HCT116 (cell line): ENCODE results near the gene APC2. TPM values are rescaled to one million over a fixed set of nuclear protein-coding genes. Genes with fewer than 3 reads are reported as not detected.

Experiments
- ATAC-seq: fragments of 200-7000 bp; cut with Tn5 transposase; 2 replicates; pipeline ENCODE4 v1.9.1; 2020; ENCODE audit warnings: mild to moderate bottlenecking, moderate library complexity
- BruUV-seq: library from RNA; stranded (reverse); fragments of 400-500 nt; replicated peaks from 2 replicates; lab custom pipeline; 2021; lab: Mats Ljungman, UMichigan
- CTCF ChIA-PET: fragments of 300-600 bp; sonication (Branson Sonifier 250); formaldehyde crosslinking; loops from one replicate; lab custom pipeline; 2021; ENCODE audit warnings: antibody characterized with exemption; lab: Charles Lee
- POLR2A ChIA-PET: fragments of 300-600, 350-600 bp; sonication (Branson Sonifier 250); formaldehyde crosslinking; loops from one replicate; lab custom pipeline; 2021; ENCODE audit warnings: antibody characterized with exemption; lab: Charles Lee
- RAD21 ChIA-PET, 2 experiments: fragments of 300-600 bp; sonication (Branson Sonifier 250); formaldehyde crosslinking; loops; one replicate each; lab custom pipeline; 2023; ENCODE audit warnings: low total read pairs in 2 of 2; ENCODE audit not compliant: uncharacterized antibody in 2 of 2, unreplicated experiment in 2 of 2, low non-redundant PET in 1 of 2; lab: Charles Lee
- DNase-seq: peaks from one replicate; pipeline ENCODE4 v3.0.0-alpha.2; 2010; ENCODE audit warnings: low read depth, low spot score
- H2AFZ ChIP-seq: fragments of 200-600 bp; shearing (Covaris generic), sonication (generic); 2 replicates; pipeline ENCODE4 v1.6.1; 2017; ENCODE audit warnings: low read depth, mixed run types, mixed read lengths, antibody characterized with exemption, low read length; ENCODE audit not compliant: poor library complexity, severe bottlenecking
- H3K27ac ChIP-seq: 2 replicates; pipeline ENCODE4 v1.5.1; 2012; ENCODE audit warnings: low read depth, low read length
- H3K27me3 ChIP-seq: fragments of 200-600 bp; sonication (generic); 2 replicates; pipeline ENCODE4 v1.6.1; 2016; ENCODE audit warnings: mixed run types, low read length, mixed read lengths; ENCODE audit not compliant: insufficient read depth
- H3K36me3 ChIP-seq, 2 experiments: fragments of 200-500 bp in 1 of 2; fragments of 200-600 bp in 1 of 2; sonication (Bioruptor generic) in 1 of 2; sonication (generic) in 1 of 2; 2 replicates each; pipeline versions ENCODE4 v1.5.1 to v1.6.1; 2014 to 2016; ENCODE audit warnings: low read length in 2 of 2, inconsistent platforms in 1 of 2, mixed read lengths in 1 of 2, mixed run types in 1 of 2; ENCODE audit not compliant: insufficient read depth in 2 of 2, control insufficient read depth in 1 of 2
- H3K4me1 ChIP-seq, 2 experiments: fragments of 200-600 bp in 1 of 2; sonication (generic) in 1 of 2; 2 replicates each; pipeline versions ENCODE4 v1.5.1 to v1.6.1; 2012 to 2017; ENCODE audit warnings: low read length in 2 of 2, inconsistent platforms in 1 of 2, mild to moderate bottlenecking in 1 of 2, mixed read lengths in 1 of 2, mixed run types in 1 of 2, moderate library complexity in 1 of 2; ENCODE audit not compliant: insufficient read depth in 2 of 2, control insufficient read depth in 1 of 2
- H3K4me2 ChIP-seq: fragments of 200-600 bp; sonication (generic); 2 replicates; pipeline ENCODE4 v1.6.1; 2017; ENCODE audit warnings: mixed run types, low read length, mixed read lengths
- H3K4me3 ChIP-seq, 2 experiments: fragments of 200-600 bp in 1 of 2; sonication (generic) in 1 of 2; replicated peaks in 1 of 2; 2 replicates each; pipeline ENCODE4 v1.5.1; 2011 to 2016; ENCODE audit warnings: low read length in 2 of 2, control low read depth in 1 of 2, low read depth in 1 of 2, mild to moderate bottlenecking in 1 of 2, mixed read lengths in 1 of 2, mixed run types in 1 of 2
- H3K79me2 ChIP-seq: fragments of 200-600 bp; sonication (generic); 2 replicates; pipeline ENCODE4 v1.6.1; 2017; ENCODE audit warnings: mild to moderate bottlenecking, mixed run types, low read length, moderate library complexity, mixed read lengths; ENCODE audit not compliant: insufficient read depth
- H3K9ac ChIP-seq: fragments of 200-600 bp; sonication (generic); 2 replicates; pipeline ENCODE4 v1.6.1; 2016; ENCODE audit warnings: low read length, mixed read lengths
- H3K9me2 ChIP-seq: fragments of 200-600 bp; sonication (generic), shearing (Covaris generic); 2 replicates; pipeline ENCODE4 v1.6.1; 2017; ENCODE audit warnings: mixed run types, mild to moderate bottlenecking, moderate library complexity; ENCODE audit not compliant: insufficient read depth
- H3K9me3 ChIP-seq, 2 experiments: fragments of 200-500 bp in 1 of 2; fragments of 200-600 bp in 1 of 2; sonication (Bioruptor generic) in 1 of 2; sonication (generic) in 1 of 2; 2 replicates each; pipeline ENCODE4 v1.6.1; 2014 to 2017; ENCODE audit warnings: low read length in 2 of 2, mixed read lengths in 2 of 2, inconsistent platforms in 1 of 2, low read depth in 1 of 2, mild to moderate bottlenecking in 1 of 2, mixed run types in 1 of 2, moderate library complexity in 1 of 2; ENCODE audit not compliant: control insufficient read depth in 1 of 2, insufficient read depth in 1 of 2
- H4K20me1 ChIP-seq: fragments of 200-600 bp; sonication (generic), shearing (Covaris generic); 2 replicates; pipeline ENCODE4 v1.6.1; 2017; ENCODE audit warnings: mixed run types, mild to moderate bottlenecking, moderate library complexity; ENCODE audit not compliant: insufficient read depth
- CEBPB ChIP-seq: IDR thresholded peaks from 2 replicates; pipeline ENCODE4 v1.6.1; 2012; ENCODE audit warnings: low read depth
- EGR1 ChIP-seq: IDR thresholded peaks from 2 replicates; pipeline ENCODE4 v1.6.1; 2012; ENCODE audit warnings: low read depth
- ELF1 ChIP-seq: IDR thresholded peaks from 2 replicates; pipeline ENCODE4 v1.6.1; 2012; ENCODE audit warnings: low read depth, borderline replicate concordance
- EZH2phosphoT487 ChIP-seq: fragments of 200-600 bp; IDR thresholded peaks from 2 replicates; pipeline ENCODE4 v1.6.1; 2018; ENCODE audit warnings: antibody characterized with exemption, borderline replicate concordance
- FOSL1 ChIP-seq: IDR thresholded peaks from 2 replicates; pipeline ENCODE4 v1.6.1; 2012; ENCODE audit warnings: low read depth
- POLR2AphosphoS5 ChIP-seq: IDR thresholded peaks from 2 replicates; pipeline ENCODE4 v1.6.1; 2011; ENCODE audit warnings: mild to moderate bottlenecking, low read depth, low read length, moderate library complexity
- RAD21 ChIP-seq: IDR thresholded peaks from 2 replicates; pipeline ENCODE4 v1.6.1; 2012; ENCODE audit warnings: low read depth, mild to moderate bottlenecking
- SIN3A ChIP-seq: IDR thresholded peaks from 2 replicates; pipeline ENCODE4 v1.6.1; 2012; ENCODE audit warnings: low read depth
- SP1 ChIP-seq: IDR thresholded peaks from 2 replicates; pipeline ENCODE4 v1.6.1; 2012; ENCODE audit warnings: low read depth
- YY1 ChIP-seq: IDR thresholded peaks from 2 replicates; pipeline ENCODE4 v1.6.1; 2011; ENCODE audit warnings: low read length, low read depth, moderate library complexity, mild to moderate bottlenecking; ENCODE audit not compliant: insufficient replicate concordance; ENCODE audit errors: extremely low read depth
- intact Hi-C: fragments of 100-400 bp; cut with micrococcal nuclease; formaldehyde crosslinking; loops from 2 replicates; pipeline ENCODE4 v1.10.0; 2022
- total RNA-seq: library from RNA; stranded (reverse); gene quantifications from one replicate; pipeline ENCODE4 v1.2.1, GENCODE V29; 2021; ENCODE audit not compliant: unreplicated experiment
- TF ChIP-seq, protein P1 (sequence below): IDR thresholded peaks from 2 replicates; pipeline ENCODE4 v1.6.1; 2012; ENCODE audit warnings: low read depth
- TF ChIP-seq, protein P2 (sequence below), 3 experiments: fragments of 200-600 bp in 1 of 3; sonication (generic) in 1 of 3; IDR thresholded peaks in 2 of 3; conservative IDR thresholded peaks in 1 of 3; 2 replicates each; pipeline ENCODE4 v1.5.1; 2012 to 2017; ENCODE audit warnings: low read depth in 2 of 3, low read length in 2 of 3, antibody characterized with exemption in 1 of 3, borderline replicate concordance in 1 of 3, control low read depth in 1 of 3, mild to moderate bottlenecking in 1 of 3, mixed read lengths in 1 of 3, mixed run types in 1 of 3, moderate library complexity in 1 of 3; ENCODE audit not compliant: insufficient read depth in 1 of 3
- TF ChIP-seq, protein P3 (sequence below): IDR thresholded peaks from 2 replicates; pipeline ENCODE4 v1.6.1; 2011; ENCODE audit warnings: mild to moderate bottlenecking, low read length, moderate library complexity; ENCODE audit not compliant: insufficient replicate concordance; ENCODE audit errors: extremely low read depth

Gene APC2
- total RNA-seq, 1 experiment from 2014 or later = 1.6 TPM

DNA sequence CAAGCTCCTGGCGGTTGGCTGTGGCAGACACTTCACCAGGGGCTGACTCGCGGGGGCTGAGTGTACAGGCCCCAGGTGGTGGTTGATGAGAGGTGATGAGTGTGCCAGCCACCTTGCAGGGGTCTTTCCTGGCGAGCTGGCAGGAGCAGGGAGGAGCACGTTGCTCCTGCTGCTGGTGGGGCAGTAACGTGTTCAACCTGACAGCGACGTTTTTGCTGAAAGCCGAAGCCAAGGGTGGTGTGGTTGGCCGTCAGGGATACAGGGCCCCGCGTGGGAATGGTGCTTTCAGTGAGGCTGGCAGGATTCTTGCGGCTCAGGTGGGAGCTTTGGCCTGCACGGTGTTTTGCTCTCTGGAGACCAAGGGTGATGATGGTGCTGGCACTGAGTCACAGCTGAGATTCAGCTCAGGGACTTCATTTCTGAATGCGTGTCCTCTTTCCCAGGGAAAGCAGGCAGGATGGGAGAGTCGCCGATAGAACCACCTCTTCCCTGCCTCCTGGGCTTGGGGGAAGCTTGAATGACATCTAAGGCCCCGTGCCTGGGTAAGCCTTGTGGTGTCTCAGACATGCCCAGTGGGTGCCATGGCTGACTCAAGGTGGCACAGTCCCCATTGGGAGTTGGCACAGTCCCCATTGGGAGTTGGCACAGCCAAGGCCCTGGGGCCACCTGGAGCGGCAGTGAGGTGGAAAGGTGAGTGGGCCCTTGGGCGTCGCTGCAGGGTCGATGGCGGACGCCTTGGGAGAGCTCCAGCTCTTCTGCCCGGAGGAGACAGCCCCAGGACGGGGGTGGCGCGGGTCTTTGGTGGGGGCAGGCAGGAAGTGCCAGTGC, 33.7 kb upstream of the APC2 start:
- Histone ChIP-seq H4K20me1 (peaks cover 32% of the 10 kb centered on the region; the same call in 1 of the 2 replicates), H3K4me2 (peak overlapping the region; percentile 48), H3K4me3 (no peak overlapping the region), H3K9ac (peak overlapping the region; percentile 52; the same call in 1 of the 2 replicates), H2AFZ (no peak overlapping the region), H3K36me3 (peaks cover 27 to 76% of the 10 kb centered on the region in 2 experiments), H3K4me1 (peaks cover 19 to 44% of the 10 kb centered on the region in 2 experiments; a peak in 3 of 4 replicates), H3K9me2 (no peaks in the 10 kb centered on the region)
- ATAC-seq = no peak
- RAD21 ChIA-PET = no interaction called here
- intact Hi-C loops = no loop called here
- no TSS peak for BruUV-seq
- TF ChIP-seq, protein P1, sequence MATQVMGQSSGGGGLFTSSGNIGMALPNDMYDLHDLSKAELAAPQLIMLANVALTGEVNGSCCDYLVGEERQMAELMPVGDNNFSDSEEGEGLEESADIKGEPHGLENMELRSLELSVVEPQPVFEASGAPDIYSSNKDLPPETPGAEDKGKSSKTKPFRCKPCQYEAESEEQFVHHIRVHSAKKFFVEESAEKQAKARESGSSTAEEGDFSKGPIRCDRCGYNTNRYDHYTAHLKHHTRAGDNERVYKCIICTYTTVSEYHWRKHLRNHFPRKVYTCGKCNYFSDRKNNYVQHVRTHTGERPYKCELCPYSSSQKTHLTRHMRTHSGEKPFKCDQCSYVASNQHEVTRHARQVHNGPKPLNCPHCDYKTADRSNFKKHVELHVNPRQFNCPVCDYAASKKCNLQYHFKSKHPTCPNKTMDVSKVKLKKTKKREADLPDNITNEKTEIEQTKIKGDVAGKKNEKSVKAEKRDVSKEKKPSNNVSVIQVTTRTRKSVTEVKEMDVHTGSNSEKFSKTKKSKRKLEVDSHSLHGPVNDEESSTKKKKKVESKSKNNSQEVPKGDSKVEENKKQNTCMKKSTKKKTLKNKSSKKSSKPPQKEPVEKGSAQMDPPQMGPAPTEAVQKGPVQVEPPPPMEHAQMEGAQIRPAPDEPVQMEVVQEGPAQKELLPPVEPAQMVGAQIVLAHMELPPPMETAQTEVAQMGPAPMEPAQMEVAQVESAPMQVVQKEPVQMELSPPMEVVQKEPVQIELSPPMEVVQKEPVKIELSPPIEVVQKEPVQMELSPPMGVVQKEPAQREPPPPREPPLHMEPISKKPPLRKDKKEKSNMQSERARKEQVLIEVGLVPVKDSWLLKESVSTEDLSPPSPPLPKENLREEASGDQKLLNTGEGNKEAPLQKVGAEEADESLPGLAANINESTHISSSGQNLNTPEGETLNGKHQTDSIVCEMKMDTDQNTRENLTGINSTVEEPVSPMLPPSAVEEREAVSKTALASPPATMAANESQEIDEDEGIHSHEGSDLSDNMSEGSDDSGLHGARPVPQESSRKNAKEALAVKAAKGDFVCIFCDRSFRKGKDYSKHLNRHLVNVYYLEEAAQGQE = no peak
- TF ChIP-seq, protein P2, sequence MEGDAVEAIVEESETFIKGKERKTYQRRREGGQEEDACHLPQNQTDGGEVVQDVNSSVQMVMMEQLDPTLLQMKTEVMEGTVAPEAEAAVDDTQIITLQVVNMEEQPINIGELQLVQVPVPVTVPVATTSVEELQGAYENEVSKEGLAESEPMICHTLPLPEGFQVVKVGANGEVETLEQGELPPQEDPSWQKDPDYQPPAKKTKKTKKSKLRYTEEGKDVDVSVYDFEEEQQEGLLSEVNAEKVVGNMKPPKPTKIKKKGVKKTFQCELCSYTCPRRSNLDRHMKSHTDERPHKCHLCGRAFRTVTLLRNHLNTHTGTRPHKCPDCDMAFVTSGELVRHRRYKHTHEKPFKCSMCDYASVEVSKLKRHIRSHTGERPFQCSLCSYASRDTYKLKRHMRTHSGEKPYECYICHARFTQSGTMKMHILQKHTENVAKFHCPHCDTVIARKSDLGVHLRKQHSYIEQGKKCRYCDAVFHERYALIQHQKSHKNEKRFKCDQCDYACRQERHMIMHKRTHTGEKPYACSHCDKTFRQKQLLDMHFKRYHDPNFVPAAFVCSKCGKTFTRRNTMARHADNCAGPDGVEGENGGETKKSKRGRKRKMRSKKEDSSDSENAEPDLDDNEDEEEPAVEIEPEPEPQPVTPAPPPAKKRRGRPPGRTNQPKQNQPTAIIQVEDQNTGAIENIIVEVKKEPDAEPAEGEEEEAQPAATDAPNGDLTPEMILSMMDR (IDR thresholded peaks at IDR 0.05 in 2 of 3, conservative IDR thresholded peaks at IDR 0.05 in 1 of 3; ENCODE audit: borderline replicate concordance in 1 of 3, insufficient read depth in 1 of 3, low read depth in 2 of 3, low read length in 2 of 3) = no peak
- TF ChIP-seq ELF1 = no peak
- TF ChIP-seq RAD21 = no peak
- TF ChIP-seq SIN3A = no peak
- no peak for TF ChIP-seq YY1
- TF ChIP-seq SP1 = no peak
- no peak for TF ChIP-seq FOSL1
- no peak for TF ChIP-seq POLR2AphosphoS5
- TF ChIP-seq, protein P3, sequence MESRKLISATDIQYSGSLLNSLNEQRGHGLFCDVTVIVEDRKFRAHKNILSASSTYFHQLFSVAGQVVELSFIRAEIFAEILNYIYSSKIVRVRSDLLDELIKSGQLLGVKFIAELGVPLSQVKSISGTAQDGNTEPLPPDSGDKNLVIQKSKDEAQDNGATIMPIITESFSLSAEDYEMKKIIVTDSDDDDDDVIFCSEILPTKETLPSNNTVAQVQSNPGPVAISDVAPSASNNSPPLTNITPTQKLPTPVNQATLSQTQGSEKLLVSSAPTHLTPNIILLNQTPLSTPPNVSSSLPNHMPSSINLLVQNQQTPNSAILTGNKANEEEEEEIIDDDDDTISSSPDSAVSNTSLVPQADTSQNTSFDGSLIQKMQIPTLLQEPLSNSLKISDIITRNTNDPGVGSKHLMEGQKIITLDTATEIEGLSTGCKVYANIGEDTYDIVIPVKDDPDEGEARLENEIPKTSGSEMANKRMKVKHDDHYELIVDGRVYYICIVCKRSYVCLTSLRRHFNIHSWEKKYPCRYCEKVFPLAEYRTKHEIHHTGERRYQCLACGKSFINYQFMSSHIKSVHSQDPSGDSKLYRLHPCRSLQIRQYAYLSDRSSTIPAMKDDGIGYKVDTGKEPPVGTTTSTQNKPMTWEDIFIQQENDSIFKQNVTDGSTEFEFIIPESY = no peak
- no peak for TF ChIP-seq EGR1
- TF ChIP-seq CEBPB = no peak
- no peak for TF ChIP-seq EZH2phosphoT487
- TF ChIP-seq, all 23 proteins: peak for 0
- H3K27ac ChIP-seq = peak overlapping the region; percentile 62
- no peaks in the 10 kb centered on the region for H3K27me3 ChIP-seq
- no peak for DNase-seq
- H3K9me3 ChIP-seq = no peaks in the 10 kb centered on the region
- H3K79me2 ChIP-seq = peaks cover 96% of the 10 kb centered on the region
- ChIA-PET CTCF (no interaction called here), POLR2A (no interaction called here)
